ENCODE results near the gene CABP7. TPM values are rescaled to one million over a fixed set of nuclear protein-coding genes. Genes with fewer than 3 reads are reported as not detected.

The CABP7 gene
- total and polyA plus RNA-seq, 2 of the 8 experiments (the other 6 are each of a cell fraction or from before 2014, with no cell fraction given) = 0.20 to 0.36 TPM

- Histone ChIP-seq H4K20me1 (replicated peaks in 1 of 2; ENCODE audit: control insufficient read depth in 1 of 2, insufficient read depth in 2 of 2, low read length in 2 of 2) (no peaks in the 10 kb centered on the region), H3K9ac (replicated peaks in 1 of 4; ENCODE audit: extremely low read depth in 1 of 4, low read depth in 3 of 4, low read length in 3 of 4) (no peak overlapping the region), H2BK15ac (ENCODE audit: low read length) (no peak overlapping the region), H2BK120ac (replicated peaks; ENCODE audit: low read depth, low read length) (no peak overlapping the region), H3K23me2 (ENCODE audit: low read depth, low read length) (no peaks in the 10 kb centered on the region), H3K36me3 (ENCODE audit: control insufficient read depth in 2 of 4, insufficient read depth in 4 of 4, low read length in 3 of 4) (no peaks in the 10 kb centered on the region), H3K4me2 (ENCODE audit: insufficient read depth in 1 of 2, low read depth in 2 of 2, low read length in 2 of 2) (no peak overlapping the region), H4K91ac (replicated peaks; ENCODE audit: insufficient read length, low read length) (no peak overlapping the region), H3K27me3 (replicated peaks in 1 of 4; ENCODE audit: control insufficient read depth in 3 of 4, extremely low read depth in 1 of 4, insufficient read depth in 3 of 4, low read length in 3 of 4) (no peaks in the 10 kb centered on the region), H3K4ac (replicated peaks; ENCODE audit: insufficient read length, low read depth, low read length) (no peak overlapping the region), H3K23ac (ENCODE audit: insufficient read length) (no peak overlapping the region), H3K79me2 (ENCODE audit: control insufficient read depth in 1 of 2, insufficient read depth in 2 of 2, low read length in 2 of 2) (no peaks in the 10 kb centered on the region), H2AFZ (ENCODE audit: low read length) (no peak overlapping the region), H3K14ac (ENCODE audit: insufficient read length) (no peak overlapping the region), H2BK12ac (ENCODE audit: low read depth, low read length) (no peak overlapping the region), H3K79me1 (ENCODE audit: low read depth, low read length) (no peaks in the 10 kb centered on the region), H2AK5ac (ENCODE audit: low read depth, low read length) (no peak overlapping the region), H3K4me3 (ENCODE audit: extremely low read depth in 1 of 4, insufficient read depth in 2 of 4, low read depth in 3 of 4, low read length in 4 of 4) (no peak overlapping the region), H3K27ac (ENCODE audit: low read depth, low read length) (no peak overlapping the region), H3K18ac (ENCODE audit: extremely low read depth, low read length) (no peak overlapping the region), H3K4me1 (replicated peaks in 1 of 4; ENCODE audit: control insufficient read depth in 3 of 4, insufficient read depth in 4 of 4, low read length in 3 of 4) (peaks cover 0 to 12% (median 7%) of the 10 kb centered on the region in 4 experiments; a peak in 6 of 7 replicates), H2BK20ac (ENCODE audit: low read length) (no peak overlapping the region), H3K9me3 (ENCODE audit: insufficient read depth in 2 of 2, low read depth in 1 of 2, low read length in 1 of 2) (no peaks in the 10 kb centered on the region), H4K5ac (ENCODE audit: insufficient read length, low read depth, low read length) (no peak overlapping the region), H2BK5ac (ENCODE audit: low read depth, low read length) (no peak overlapping the region), H3K56ac (replicated peaks; ENCODE audit: insufficient read length, low read depth, low read length) (no peak overlapping the region), H4K8ac (ENCODE audit: extremely low read depth, insufficient read depth, low read length) (no peak overlapping the region)
- no peak for DNase-seq (ENCODE audit: low read depth in 1 of 2, low spot score in 2 of 2)
- TF ChIP-seq POLR2A (IDR thresholded peaks at IDR 0.05; ENCODE audit: control extremely low read depth in 1 of 2, low read depth in 2 of 2, low read length in 2 of 2) (no peak), SP2 (IDR thresholded peaks at IDR 0.05; ENCODE audit: low read length) (no peak), CEBPB (IDR thresholded peaks at IDR 0.05; ENCODE audit: low read depth, low read length) (no peak)
- WGBS, 2 experiments (ENCODE audit: extremely low coverage in 1 of 2, insufficient coverage in 1 of 2, insufficient read length in 1 of 2, insufficient replicate concordance in 2 of 2, low coverage in 1 of 2, low lambda C conversion rate in 2 of 2, missing lambda C conversion rate in 1 of 2) = 75% methylated on average over 6 of the region's 6 CpGs; no CpG with 5 or more reads in 1 of the 2 experiments
- FAIRE-seq = no peak
- POLR2A ChIA-PET (ENCODE audit: partially characterized antibody) = no interaction called here
- CTCF ChIA-PET (ENCODE audit: partially characterized antibody) = interaction anchor here (0.6 to 2.8 kb wide), 8 partner anchors 10 to 522 kb away, joined by 3 to 7 read pairs (median 4); no protein-coding TSS in a partner anchor
Measured at GRCh38 chr22:29732883-29733282, 13.1 kb downstream of the CABP7 start.

Data from H1 (cell line).